Skeletal muscle satellite cell (primary cell): Measurements from ENCODE around the gene DUSP2.

Source experiments
- H3K27me3 ChIP-seq: 2 replicates; pipeline ENCODE4 v1.7.0; 2013; ENCODE audit warnings: low read length; ENCODE audit not compliant: control insufficient read depth, insufficient read depth
- H3K36me3 ChIP-seq: 2 replicates; pipeline ENCODE4 v1.7.0; 2013; ENCODE audit warnings: mild to moderate bottlenecking, control low read depth, low read length; ENCODE audit not compliant: insufficient read depth
- H3K4me1 ChIP-seq: 2 replicates; pipeline ENCODE4 v1.7.0; 2013; ENCODE audit warnings: low read length; ENCODE audit not compliant: control insufficient read depth, insufficient read depth
- H3K4me2 ChIP-seq: 2 replicates; pipeline ENCODE4 v1.7.0; 2013; ENCODE audit warnings: mild to moderate bottlenecking, low read length
- H3K4me3 ChIP-seq: 2 replicates; pipeline ENCODE4 v1.7.0; 2013; ENCODE audit warnings: low read length
- H3K9ac ChIP-seq: 2 replicates; pipeline ENCODE4 v1.7.0; 2013; ENCODE audit warnings: mild to moderate bottlenecking, low read depth, low read length, moderate library complexity
- H3K9me3 ChIP-seq: replicated peaks from 2 replicates; pipeline ENCODE4 v1.7.0; 2013; ENCODE audit warnings: mild to moderate bottlenecking, control low read depth, low read length

The DUSP2 gene

GRCh38 chr2:96135621-96136020, 9.6 kb downstream of the DUSP2 start:
- Histone ChIP-seq H3K4me3 (no peak overlapping the region), H3K36me3 (no peaks in the 10 kb centered on the region), H3K9me3 (no peaks in the 10 kb centered on the region), H3K27me3 (peaks cover 62% of the 10 kb centered on the region), H3K4me1 (no peaks in the 10 kb centered on the region), H3K9ac (no peak overlapping the region), H3K4me2 (no peak overlapping the region)

- H3K9me3 ChIP-seq = no peaks in the 10 kb centered on the region
- no peak overlapping the region for H3K4me3 ChIP-seq
- H3K36me3 ChIP-seq = no peaks in the 10 kb centered on the region
- H3K9ac ChIP-seq = no peak overlapping the region
- no peak overlapping the region for H3K4me2 ChIP-seq
- no peaks in the 10 kb centered on the region for H3K4me1 ChIP-seq
- peaks cover 66% of the 10 kb centered on the region for H3K27me3 ChIP-seq
These were observed 10.1 kb downstream of the DUSP2 start for GRCh38 chr2:96135171-96135570.

DNA sequence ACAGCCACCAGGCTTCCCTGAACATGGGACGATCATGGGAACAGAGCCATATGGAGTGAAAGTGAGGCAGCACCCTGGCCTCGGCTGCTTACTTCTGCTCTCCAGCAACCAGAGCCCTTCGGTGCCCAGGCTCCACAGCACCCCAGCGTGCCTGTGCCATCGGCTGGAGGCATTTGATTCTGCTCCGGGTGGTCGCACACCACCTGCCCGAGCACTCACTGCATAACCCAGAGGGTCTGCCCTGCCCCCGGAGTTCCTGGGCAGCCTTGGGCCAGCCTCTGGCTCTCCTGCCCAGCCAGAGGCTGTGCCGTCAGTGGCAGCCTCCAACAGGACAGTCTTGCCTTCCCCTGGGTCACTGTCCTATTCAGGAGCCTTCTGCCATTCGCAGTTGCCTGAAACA, 10.8 kb downstream of the DUSP2 start:
- H3K27me3 ChIP-seq = peaks cover 74% of the 10 kb centered on the region
- no peaks in the 10 kb centered on the region for H3K9me3 ChIP-seq
- no peak overlapping the region for H3K9ac ChIP-seq
- no peaks in the 10 kb centered on the region for H3K4me1 ChIP-seq
- no peak overlapping the region for H3K4me3 ChIP-seq
- no peak overlapping the region for H3K4me2 ChIP-seq
- no peaks in the 10 kb centered on the region for H3K36me3 ChIP-seq

DNA sequence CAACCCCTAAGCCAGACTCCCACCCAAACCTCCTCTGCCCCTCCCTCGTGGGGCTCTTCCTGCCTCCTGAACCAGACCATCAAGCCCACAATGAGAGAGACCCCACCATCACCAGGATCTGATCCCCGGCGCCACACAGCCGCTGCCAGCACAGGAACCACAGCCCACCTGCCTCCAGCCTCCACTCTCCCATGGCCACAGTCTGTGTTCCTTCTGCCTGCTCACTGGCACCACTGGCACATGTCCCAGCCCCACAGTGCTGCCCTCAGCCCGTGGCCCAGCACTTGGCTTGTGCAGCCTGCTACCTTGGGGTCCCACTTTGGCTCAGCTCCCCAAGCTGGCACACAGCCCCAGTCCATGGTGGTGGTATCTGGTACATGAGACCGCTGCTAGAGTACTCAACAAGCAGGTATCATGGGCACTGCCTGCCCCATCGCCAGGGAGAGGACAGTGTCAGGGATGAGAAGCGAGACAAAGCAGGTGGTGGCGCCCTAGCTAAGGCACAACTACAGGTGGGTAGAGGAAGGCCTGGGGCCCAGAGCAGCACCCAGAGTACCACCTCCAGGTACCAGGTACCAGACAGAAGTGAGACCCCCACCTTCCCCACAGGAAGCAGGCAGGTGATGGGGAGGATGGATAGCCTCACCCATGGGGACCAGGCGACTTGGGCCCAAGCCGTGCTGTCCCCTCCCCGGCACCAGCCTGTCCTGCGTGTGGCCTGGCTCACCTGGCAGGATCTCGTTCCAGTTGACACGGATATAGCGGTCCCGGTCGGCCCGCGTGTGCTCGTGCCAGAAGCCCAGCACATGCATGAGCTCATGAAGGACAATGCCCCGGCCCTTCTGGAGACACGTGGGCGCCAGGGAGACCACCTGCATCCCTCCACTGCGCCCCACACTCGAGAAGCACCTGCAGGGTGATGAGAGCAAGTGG, 13.2 kb downstream of the DUSP2 start:
- H3K4me3 ChIP-seq = no peak overlapping the region

DNA sequence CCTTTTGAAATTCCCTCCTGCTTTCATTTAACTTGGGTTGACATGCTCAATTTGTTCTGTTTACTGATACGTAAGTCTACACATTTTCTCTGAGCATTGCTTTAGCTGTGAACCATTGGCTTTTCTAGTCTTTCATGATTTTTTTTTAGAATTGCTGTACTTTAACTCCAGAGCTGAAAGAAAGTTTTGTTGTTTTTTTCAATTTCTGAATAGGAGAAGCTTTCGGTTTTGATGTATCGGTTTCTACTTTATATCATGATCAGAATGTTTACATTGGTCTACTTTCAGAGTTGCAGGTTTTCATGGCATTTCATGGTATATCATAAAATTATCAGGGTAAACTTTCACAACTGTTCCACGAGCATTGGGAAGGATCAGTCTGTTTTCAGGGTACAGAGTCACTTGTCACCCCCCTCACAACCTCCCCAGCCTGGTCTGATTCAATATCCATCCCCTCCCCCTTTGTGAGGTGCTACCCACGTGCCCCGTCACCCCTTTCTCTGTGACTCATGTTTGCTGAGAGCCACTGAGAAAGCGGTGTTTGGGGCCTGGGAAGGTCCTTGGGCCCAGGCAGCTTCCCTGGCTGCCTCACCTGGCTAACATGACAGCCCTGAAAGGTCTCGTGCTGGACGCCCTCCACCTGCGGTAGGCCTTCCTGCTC, 14.0 kb downstream of the DUSP2 start:
- Histone ChIP-seq H3K27me3 (peaks cover 76% of the 10 kb centered on the region), H3K4me2 (no peak overlapping the region), H3K36me3 (no peaks in the 10 kb centered on the region), H3K4me1 (no peaks in the 10 kb centered on the region), H3K4me3 (no peak overlapping the region), H3K9ac (no peak overlapping the region), H3K9me3 (no peaks in the 10 kb centered on the region)

More for the DNA sequence above, 13.2 kb downstream of the DUSP2 start:
- H3K9ac ChIP-seq = no peak overlapping the region
- H3K36me3 ChIP-seq = no peaks in the 10 kb centered on the region
- H3K9me3 ChIP-seq = no peaks in the 10 kb centered on the region
- H3K4me2 ChIP-seq = no peak overlapping the region
- peaks cover 73% of the 10 kb centered on the region for H3K27me3 ChIP-seq
- H3K4me1 ChIP-seq = no peaks in the 10 kb centered on the region

DNA sequence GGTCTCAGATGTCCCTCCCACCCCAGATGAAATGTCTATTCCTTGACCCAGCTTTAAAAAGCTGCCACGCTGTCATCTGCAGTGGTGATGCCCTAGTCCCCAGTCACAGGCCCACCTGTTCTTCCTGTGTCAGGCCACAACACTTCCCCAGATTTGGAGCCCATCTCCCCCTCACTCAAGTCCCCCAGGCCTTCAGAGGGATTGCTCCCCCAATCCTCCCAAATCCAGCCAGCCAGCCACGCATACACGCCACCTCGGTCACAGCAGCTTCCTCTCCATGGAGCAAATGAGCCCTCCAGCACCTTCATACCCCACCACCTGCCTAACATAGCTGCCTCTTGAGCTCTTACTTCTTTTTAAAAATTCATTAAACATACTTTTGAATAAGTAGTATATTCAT, 14.8 kb downstream of the DUSP2 start:
- H3K4me2 ChIP-seq = no peak overlapping the region
- H3K36me3 ChIP-seq = no peaks in the 10 kb centered on the region
- peaks cover 76% of the 10 kb centered on the region for H3K27me3 ChIP-seq
- H3K4me3 ChIP-seq = no peak overlapping the region
- H3K4me1 ChIP-seq = no peaks in the 10 kb centered on the region
- H3K9ac ChIP-seq = no peak overlapping the region
- H3K9me3 ChIP-seq = no peaks in the 10 kb centered on the region

DNA sequence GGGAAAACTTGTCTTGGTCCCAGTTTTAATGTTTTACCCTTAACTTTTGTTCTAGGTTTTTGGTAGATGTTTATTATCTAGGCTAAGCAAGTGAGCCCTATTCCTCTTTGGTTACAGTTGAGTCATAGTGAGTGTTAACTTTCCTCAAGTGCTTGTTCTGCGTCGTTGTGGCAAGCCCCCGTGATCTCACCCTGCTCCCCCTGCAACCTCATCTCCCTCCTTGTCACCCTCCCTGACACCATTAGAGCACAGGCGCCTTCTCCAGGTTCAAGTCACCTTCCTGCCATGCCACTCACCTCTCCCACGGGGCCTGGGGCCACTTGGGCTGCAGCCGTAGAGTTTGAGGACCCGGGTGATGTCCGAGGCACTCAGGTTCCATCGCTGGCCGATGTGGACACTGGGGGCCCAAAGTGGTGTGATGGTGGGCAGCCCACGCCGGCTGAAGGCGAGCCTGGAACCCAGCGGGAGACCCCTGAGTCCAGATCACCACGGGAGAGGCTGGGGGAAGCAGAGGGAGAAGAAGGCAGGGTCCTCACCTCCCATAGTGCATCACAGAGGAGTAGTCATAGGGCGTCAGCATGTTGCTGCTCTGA, 15.6 kb downstream of the DUSP2 start:
- Histone ChIP-seq H3K36me3 (no peaks in the 10 kb centered on the region), H3K9me3 (no peaks in the 10 kb centered on the region), H3K9ac (no peak overlapping the region), H3K4me2 (no peak overlapping the region), H3K4me3 (no peak overlapping the region), H3K27me3 (peaks cover 76% of the 10 kb centered on the region), H3K4me1 (no peaks in the 10 kb centered on the region)

DNA sequence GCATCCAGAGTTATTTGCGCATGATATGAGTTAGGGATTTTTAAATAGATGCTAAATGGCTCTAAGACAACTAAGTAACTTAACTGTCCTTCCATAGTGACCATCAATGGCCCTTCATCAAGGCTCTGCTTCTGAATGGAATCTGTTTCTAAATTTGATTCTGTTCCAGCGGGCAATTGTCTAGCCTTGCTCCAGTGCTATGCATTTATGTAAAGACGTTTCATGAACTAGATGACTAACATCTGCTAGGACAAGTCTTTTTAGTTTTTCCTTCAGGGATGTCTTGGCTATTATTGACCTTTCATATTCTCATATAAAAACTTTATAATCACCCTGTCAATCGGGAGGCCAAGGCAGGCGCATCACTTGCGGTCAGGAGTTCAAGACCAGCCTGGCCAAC, 16.8 kb downstream of the DUSP2 start:
- Histone ChIP-seq H3K27me3 (peaks cover 71% of the 10 kb centered on the region), H3K9ac (no peak overlapping the region)

GRCh38 chr2:96124406-96125265, 20.6 kb downstream of the DUSP2 start:
- Histone ChIP-seq H3K4me2 (no peak overlapping the region), H3K36me3 (no peaks in the 10 kb centered on the region), H3K9me3 (no peaks in the 10 kb centered on the region), H3K4me1 (no peaks in the 10 kb centered on the region), H3K4me3 (no peak overlapping the region), H3K9ac (no peak overlapping the region), H3K27me3 (peaks cover 68% of the 10 kb centered on the region)

More for the DNA sequence above, 16.8 kb downstream of the DUSP2 start:
- Histone ChIP-seq H3K4me2 (no peak overlapping the region), H3K9me3 (no peaks in the 10 kb centered on the region), H3K4me1 (no peaks in the 10 kb centered on the region), H3K36me3 (no peaks in the 10 kb centered on the region), H3K4me3 (no peak overlapping the region)

DNA sequence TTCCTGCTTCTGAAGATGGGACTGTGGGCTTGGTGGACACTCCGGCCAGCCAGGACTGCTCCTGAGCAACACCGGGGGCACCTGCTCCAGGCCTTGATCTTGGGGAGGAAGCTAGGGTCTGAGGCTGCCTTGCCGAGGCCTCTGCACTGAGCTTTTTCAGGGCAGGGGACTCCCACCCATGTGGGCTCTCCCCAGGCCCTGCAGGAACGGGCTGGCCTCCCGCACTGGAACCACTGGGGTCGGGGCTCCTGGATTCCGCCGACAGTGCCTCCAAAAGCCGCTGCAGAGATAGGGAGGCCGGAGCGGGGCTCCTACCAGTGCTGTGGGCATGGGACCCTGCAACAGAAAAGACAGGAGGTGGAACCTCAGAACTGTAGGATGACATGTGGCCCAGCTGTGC, 21.3 kb downstream of the DUSP2 start:
- no peaks in the 10 kb centered on the region for H3K36me3 ChIP-seq
- no peak overlapping the region for H3K4me3 ChIP-seq

DNA sequence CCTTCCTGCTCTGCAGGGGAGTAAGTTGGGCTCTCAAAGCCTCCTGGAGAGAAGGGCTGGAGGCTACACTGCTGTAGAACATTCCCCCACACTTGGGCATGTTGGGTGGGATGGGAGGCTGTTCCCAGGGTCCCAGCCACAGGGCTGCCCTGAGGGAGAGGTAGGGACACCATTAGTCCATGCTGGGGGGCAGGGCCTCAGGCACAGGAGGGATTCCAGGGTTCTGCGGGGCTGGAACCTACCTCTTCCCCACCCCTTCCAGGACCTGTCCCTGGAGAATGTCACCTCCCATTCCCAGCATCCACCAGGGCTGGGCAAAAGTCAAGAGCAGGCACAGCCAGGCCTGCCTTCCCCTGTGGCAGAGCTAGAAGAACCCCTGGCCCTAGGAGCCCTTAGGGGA, 21.9 kb downstream of the DUSP2 start:
- Histone ChIP-seq H3K4me1 (no peaks in the 10 kb centered on the region), H3K4me3 (no peak overlapping the region), H3K27me3 (peaks cover 77% of the 10 kb centered on the region), H3K36me3 (no peaks in the 10 kb centered on the region), H3K9ac (no peak overlapping the region), H3K4me2 (no peak overlapping the region), H3K9me3 (no peaks in the 10 kb centered on the region)

More for the DNA sequence above, 21.3 kb downstream of the DUSP2 start:
- no peak overlapping the region for H3K4me2 ChIP-seq
- peaks cover 70% of the 10 kb centered on the region for H3K27me3 ChIP-seq
- no peaks in the 10 kb centered on the region for H3K9me3 ChIP-seq
- no peak overlapping the region for H3K9ac ChIP-seq
- H3K4me1 ChIP-seq = no peaks in the 10 kb centered on the region
